Activated B cell treated with CpG ODN at 0.5 μM for 24 hours (primary cell): ENCODE results near the gene MCMBP. TPM values are rescaled to one million over a fixed set of nuclear protein-coding genes. Genes with fewer than 3 reads are reported as not detected.
"Not testable (repeated sequence)": the region's sequence is repeated elsewhere in the genome, so short reads cannot be mapped to it uniquely, and the experiment has no call there.

Experiments used
- ATAC-seq: fragments of 200-7000 bp; cut with Tn5 transposase; one replicate; pipeline ENCODE4 v1.10.0; 2021; ENCODE audit warnings: low read depth, mild to moderate bottlenecking, moderate library complexity
- CTCF ChIA-PET: fragments of 350-600 bp; sonication (Branson Sonifier 250); formaldehyde crosslinking; loops from one replicate; lab custom pipeline; 2021; ENCODE audit warnings: antibody characterized with exemption; lab: Charles Lee
- POLR2A ChIA-PET: fragments of 350-600 bp; sonication (Branson Sonifier 250); formaldehyde crosslinking; loops from one replicate; lab custom pipeline; 2021; ENCODE audit warnings: antibody characterized with exemption; lab: Charles Lee
- DNase-seq: peaks from one replicate; pipeline ENCODE4 v3.0.0; 2022
- H3K27ac Mint-ChIP-seq: one replicate; pipeline ENCODE4 v1.8.0; 2020; ENCODE audit warnings: mixed read lengths
- H3K27me3 Mint-ChIP-seq: one replicate; pipeline ENCODE4 v1.8.0; 2021; ENCODE audit warnings: mixed read lengths
- H3K36me3 Mint-ChIP-seq: one replicate; pipeline ENCODE4 v1.8.0; 2021; ENCODE audit warnings: low read depth, mixed read lengths
- H3K4me1 Mint-ChIP-seq: one replicate; pipeline ENCODE4 v1.8.0; 2021; ENCODE audit warnings: mixed read lengths
- H3K4me3 Mint-ChIP-seq: one replicate; pipeline ENCODE4 v1.8.0; 2020; ENCODE audit warnings: mild to moderate bottlenecking, mixed read lengths
- H3K9me3 Mint-ChIP-seq: one replicate; pipeline ENCODE4 v1.8.0; 2020; ENCODE audit warnings: mixed read lengths
- CTCF ChIP-seq: fragments of 200-600 bp; IDR thresholded peaks from one replicate; pipeline ENCODE4 v1.8.0; 2022; ENCODE audit warnings: antibody characterized with exemption, mild to moderate bottlenecking
- intact Hi-C: fragments of 100-400 bp; cut with micrococcal nuclease; formaldehyde crosslinking; loops from one replicate; pipeline ENCODE4 v1.15.1; 2024
- total RNA-seq: library from RNA; stranded (reverse); gene quantifications from 2 replicates; pipeline ENCODE4 v1.2.3, GENCODE V29; 2022

Gene MCMBP
- total RNA-seq, 1 donor from 2014 or later = 41.9 TPM

GRCh38 chr10:119896061-119896655, 23.5 kb upstream of the MCMBP start:
- Mint-ChIP-seq H3K27me3 (no peaks in the 10 kb centered on the region), H3K4me3 (peak overlapping the region; percentile 2), H3K4me1 (peaks cover 59% of the 10 kb centered on the region), H3K36me3 (peaks cover 46% of the 10 kb centered on the region), H3K27ac (peak overlapping the region; percentile 10), H3K9me3 (no peaks in the 10 kb centered on the region)
- intact Hi-C loops = no loop called here
- ChIA-PET POLR2A (no interaction called here), CTCF (no interaction called here)
- TF ChIP-seq CTCF = no peak
- no peak for ATAC-seq
- no peak for DNase-seq

- ATAC-seq = no peak
- DNase-seq = no peak
- ChIA-PET POLR2A (interaction anchor here (4.2 kb wide), 1 partner anchor 21 kb away, joined by 60 read pairs; the partner anchor contains the start of gene MCMBP), CTCF (no interaction called here)
- Mint-ChIP-seq H3K27ac (peak overlapping the region; percentile 95), H3K4me1 (peaks cover 50% of the 10 kb centered on the region), H3K4me3 (peak overlapping the region; percentile 94), H3K27me3 (no peaks in the 10 kb centered on the region), H3K9me3 (no peaks in the 10 kb centered on the region), H3K36me3 (peaks cover 38% of the 10 kb centered on the region)
- intact Hi-C loops = loop anchor here (5.0 kb wide), 1 partner anchor 1552 kb away; the partner anchor contains the start of gene FAM204A
- no peak for TF ChIP-seq CTCF
Observed at GRCh38 chr10:119893845-119894427, 21.3 kb upstream of the MCMBP start.

- Mint-ChIP-seq H3K4me1 (peaks cover 43% of the 10 kb centered on the region), H3K27ac (peak overlapping the region; percentile 95), H3K36me3 (peaks cover 29% of the 10 kb centered on the region), H3K9me3 (no peaks in the 10 kb centered on the region), H3K27me3 (no peaks in the 10 kb centered on the region), H3K4me3 (peak overlapping the region; percentile 94)
- intact Hi-C loops = loop anchor here (5.0 kb wide), 1 partner anchor 1551 kb away; the partner anchor contains the start of gene FAM204A
- DNase-seq = no peak
- ChIA-PET CTCF (interaction anchor here (0.8 to 1.4 kb wide), 3 partner anchors 21 to 206 kb away, joined by 3 to 6 read pairs (median 5); partner anchors contain the start of gene MCMBP), POLR2A (interaction anchor here (0.9 to 4.2 kb wide), 11 partner anchors 11 to 789 kb away, joined by 3 to 60 read pairs (median 4); partner anchors contain the start of genes BAG3, DENND10 and MCMBP)
- ATAC-seq = no peak
- TF ChIP-seq CTCF = no peak
Observed at GRCh38 chr10:119893074-119893473, 20.4 kb upstream of the MCMBP start.

- DNase-seq = peak; percentile 84
- intact Hi-C loops = loop anchor here (1.0 to 5.0 kb wide), 4 partner anchors 19 to 1550 kb away; partner anchors contain the start of gene FAM204A
- Mint-ChIP-seq H3K27me3 (no peaks in the 10 kb centered on the region), H3K4me3 (peak within 1 kb of the TSS; percentile 94), H3K9me3 (no peaks in the 10 kb centered on the region), H3K36me3 (peaks cover 28% of the 10 kb centered on the region), H3K27ac (peak within 1 kb of the TSS; percentile 95), H3K4me1 (peaks cover 42% of the 10 kb centered on the region)
- ChIA-PET POLR2A (interaction anchor here (0.9 to 4.2 kb wide), 11 partner anchors 11 to 788 kb away, joined by 3 to 60 read pairs (median 4); partner anchors contain the start of genes BAG3, DENND10 and MCMBP), CTCF (interaction anchor here (0.8 to 1.4 kb wide), 3 partner anchors 20 to 205 kb away, joined by 3 to 6 read pairs (median 5); partner anchors contain the start of gene MCMBP)
- ATAC-seq = peak; percentile 98
- TF ChIP-seq CTCF = no peak
Observed at GRCh38 chr10:119892188-119893065, 19.8 kb upstream of the MCMBP start, which contains the start of gene SEC23IP. Gene SEC23IP (plus strand): TSS chr10:119892730. CDS start chr10:119892783, 53 bp downstream.

GRCh38 chr10:119891849-119892187, 19.2 kb upstream of the MCMBP start:
- Mint-ChIP-seq H3K4me1 (peaks cover 36% of the 10 kb centered on the region), H3K4me3 (peak overlapping the region; percentile 94), H3K36me3 (peaks cover 22% of the 10 kb centered on the region)
- ChIA-PET POLR2A (interaction anchor here (0.6 to 4.2 kb wide), 10 partner anchors 10 to 788 kb away, joined by 3 to 60 read pairs (median 4); partner anchors contain the start of genes BAG3, DENND10 and MCMBP), CTCF (interaction anchor here (1.2 to 1.4 kb wide), 2 partner anchors 19 to 141 kb away, joined by 5 to 6 read pairs; partner anchors contain the start of gene MCMBP)
- not testable (repeated sequence) for ATAC-seq, H3K27me3 Mint-ChIP-seq, DNase-seq, H3K9me3 Mint-ChIP-seq, H3K27ac Mint-ChIP-seq
- intact Hi-C loops = loop anchor here (1.0 to 5.0 kb wide), 4 partner anchors 19 to 1550 kb away; partner anchors contain the start of gene FAM204A

- intact Hi-C loops = loop anchor here (5.0 kb wide), 1 partner anchor 1548 kb away; the partner anchor contains the start of gene FAM204A
- CTCF ChIA-PET, H3K9me3 Mint-ChIP-seq, H3K4me3 Mint-ChIP-seq, H3K27me3 Mint-ChIP-seq, DNase-seq, ATAC-seq, H3K36me3 Mint-ChIP-seq, H3K27ac Mint-ChIP-seq: not testable (repeated sequence)
- POLR2A ChIA-PET = interaction anchor here (4.2 kb wide), 1 partner anchor 18 kb away, joined by 60 read pairs; the partner anchor contains the start of gene MCMBP
- H3K4me1 Mint-ChIP-seq = peaks cover 25% of the 10 kb centered on the region
Observed at GRCh38 chr10:119890307-119890706, 17.7 kb upstream of the MCMBP start.

GRCh38 chr10:119889201-119889600, 16.6 kb upstream of the MCMBP start:
- H3K27me3 Mint-ChIP-seq, H3K4me3 Mint-ChIP-seq, DNase-seq, POLR2A ChIA-PET, ATAC-seq, CTCF ChIA-PET, H3K27ac Mint-ChIP-seq, H3K36me3 Mint-ChIP-seq, H3K9me3 Mint-ChIP-seq, intact Hi-C loops: not testable (repeated sequence)
- H3K4me1 Mint-ChIP-seq = peaks cover 15% of the 10 kb centered on the region
